ENCODE measurements around the gene CCDC174. TPM values are rescaled to one million over a fixed set of nuclear protein-coding genes. Genes with fewer than 3 reads are reported as not detected.

CCDC174 gene
- total RNA-seq, 2 donors from 2014 or later, result 9.4 to 14.1 TPM

DNA sequence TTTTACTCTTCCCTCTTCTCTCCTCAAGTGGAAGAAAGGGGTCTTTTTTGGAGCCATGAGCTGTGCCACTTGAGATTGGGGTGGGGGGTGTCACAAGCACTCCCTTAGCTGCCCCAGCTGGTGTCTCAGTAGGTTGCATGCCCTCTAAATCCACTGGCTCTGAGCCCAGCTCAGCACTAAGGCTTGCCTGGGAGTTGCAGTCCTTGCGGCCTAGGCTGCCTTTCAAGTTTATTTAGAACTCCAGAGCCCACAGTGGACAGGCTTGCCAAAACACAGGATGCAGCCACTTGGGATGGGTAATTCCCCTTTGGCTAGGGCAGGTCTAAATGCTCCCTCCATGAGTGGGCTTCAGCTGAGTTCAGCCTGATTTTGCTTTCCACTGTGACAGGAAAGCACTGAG, 48.1 kb downstream of the CCDC174 start:
- no peaks in the 10 kb centered on the region for H3K36me3 ChIP-seq
- no peaks in the 10 kb centered on the region for H3K9me3 ChIP-seq
- H3K4me1 ChIP-seq, result no peaks in the 10 kb centered on the region
- TF ChIP-seq CTCF (IDR thresholded peaks at IDR 0.05), result no peak
- H3K4me3 ChIP-seq, result no peak overlapping the region
- H3K27me3 ChIP-seq, result no peaks in the 10 kb centered on the region
- H3K27ac ChIP-seq, result no peak overlapping the region
- no peak for DNase-seq (ENCODE audit: low spot score)

DNA sequence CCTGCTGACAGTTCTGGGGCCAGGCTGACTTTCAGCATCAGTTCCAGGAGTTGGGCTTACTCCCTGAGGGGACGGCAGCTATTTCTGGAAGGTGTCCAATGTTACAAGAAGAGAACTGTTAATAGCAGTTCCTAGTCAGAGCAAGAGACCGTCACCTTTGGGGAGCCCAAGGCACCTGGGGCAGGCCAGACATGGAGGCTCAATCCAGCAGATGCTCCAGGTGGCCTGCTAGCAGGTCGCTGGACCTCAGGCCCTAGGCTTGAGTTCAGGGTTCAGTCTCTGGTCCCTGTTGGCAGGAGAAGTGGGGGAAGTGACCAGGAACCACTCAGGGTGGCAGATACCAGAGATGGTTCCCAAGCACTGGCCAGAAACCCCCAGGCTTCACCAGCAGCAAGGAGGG, 49.3 kb downstream of the CCDC174 start:
- Histone ChIP-seq H3K4me1 (no peaks in the 10 kb centered on the region), H3K9me3 (no peaks in the 10 kb centered on the region), H3K27ac (no peak overlapping the region), H3K36me3 (no peaks in the 10 kb centered on the region), H3K27me3 (no peaks in the 10 kb centered on the region), H3K4me3 (no peak overlapping the region)
- no peak for DNase-seq (ENCODE audit: low spot score)
- no peak for TF ChIP-seq CTCF (IDR thresholded peaks at IDR 0.05)

GRCh38 chr3:14701676-14702075, 50.1 kb downstream of the CCDC174 start:
- H3K4me1 ChIP-seq, result no peaks in the 10 kb centered on the region
- no peaks in the 10 kb centered on the region for H3K27me3 ChIP-seq
- H3K4me3 ChIP-seq, result no peak overlapping the region
- no peak overlapping the region for H3K27ac ChIP-seq
- no peaks in the 10 kb centered on the region for H3K36me3 ChIP-seq
- no peak for DNase-seq (ENCODE audit: low spot score)
- H3K9me3 ChIP-seq, result no peaks in the 10 kb centered on the region
- TF ChIP-seq CTCF (IDR thresholded peaks at IDR 0.05), result no peak

DNA sequence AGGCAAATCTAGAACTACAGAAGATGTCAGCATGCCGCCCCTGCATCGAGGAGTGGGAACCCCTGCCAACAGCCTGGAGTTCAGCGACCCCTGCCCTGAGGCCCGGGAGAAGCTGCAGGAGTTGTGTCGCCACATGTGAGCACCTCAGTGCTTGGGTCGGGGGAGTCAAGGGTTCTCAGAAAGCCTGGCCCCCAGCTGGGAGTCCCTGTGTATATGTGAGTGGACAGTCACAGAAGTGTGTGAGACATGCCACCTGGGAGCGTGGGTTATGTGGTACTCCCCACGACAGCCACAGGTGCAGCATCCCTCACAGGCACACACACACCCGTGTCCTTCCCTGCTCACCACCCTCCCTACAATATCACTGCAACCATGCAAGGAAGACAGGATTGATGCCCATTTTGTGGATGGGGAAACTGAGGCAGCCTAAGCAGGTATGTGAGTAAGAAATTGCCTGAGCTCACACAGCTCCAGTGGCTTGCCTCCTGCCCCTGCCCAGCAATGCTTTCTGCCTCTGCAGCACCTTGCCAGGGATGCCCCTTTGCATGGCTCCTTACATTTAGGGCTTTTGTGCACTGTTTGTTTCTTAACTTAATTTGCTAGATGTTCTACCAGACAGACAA, 51.7 kb downstream of the CCDC174 start:
- no peak overlapping the region for H3K27ac ChIP-seq
- H3K4me1 ChIP-seq, result no peaks in the 10 kb centered on the region
- no peak overlapping the region for H3K4me3 ChIP-seq
- H3K36me3 ChIP-seq, result no peaks in the 10 kb centered on the region
- no peak for TF ChIP-seq CTCF (IDR thresholded peaks at IDR 0.05)
- no peaks in the 10 kb centered on the region for H3K9me3 ChIP-seq
- H3K27me3 ChIP-seq, result no peaks in the 10 kb centered on the region
- DNase-seq (ENCODE audit: low spot score), result no peak

DNA sequence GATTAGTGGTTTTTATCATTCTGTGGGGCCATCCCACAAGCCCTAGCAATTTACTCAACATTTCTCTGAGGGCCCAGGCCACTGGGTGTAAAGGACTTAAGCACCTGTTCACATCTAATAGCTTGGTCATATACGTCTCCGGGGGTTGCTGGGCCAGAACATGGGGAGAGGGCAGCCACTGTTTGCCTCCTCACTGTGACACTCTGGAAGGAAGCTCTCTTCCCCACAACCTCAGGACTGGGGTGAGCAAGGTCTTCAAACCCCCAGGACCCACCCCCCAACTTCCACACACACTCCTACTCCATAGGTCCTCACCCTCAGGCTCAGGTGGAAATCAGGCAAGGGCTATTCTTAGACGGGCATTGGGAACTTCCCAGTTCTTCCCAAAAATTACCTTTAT, 52.2 kb downstream of the CCDC174 start:
- Histone ChIP-seq H3K4me3 (no peak overlapping the region), H3K27ac (no peak overlapping the region), H3K9me3 (no peaks in the 10 kb centered on the region), H3K4me1 (no peaks in the 10 kb centered on the region), H3K27me3 (no peaks in the 10 kb centered on the region), H3K36me3 (no peaks in the 10 kb centered on the region)
- DNase-seq (ENCODE audit: low spot score), result no peak
- no peak for TF ChIP-seq CTCF (IDR thresholded peaks at IDR 0.05)

GRCh38 chr3:14706096-14706495, 54.5 kb downstream of the CCDC174 start:
- no peak overlapping the region for H3K27ac ChIP-seq
- no peaks in the 10 kb centered on the region for H3K27me3 ChIP-seq
- no peaks in the 10 kb centered on the region for H3K9me3 ChIP-seq
- no peaks in the 10 kb centered on the region for H3K4me1 ChIP-seq
- no peak for TF ChIP-seq CTCF (IDR thresholded peaks at IDR 0.05)
- H3K36me3 ChIP-seq, result no peaks in the 10 kb centered on the region
- no peak overlapping the region for H3K4me3 ChIP-seq
- DNase-seq (ENCODE audit: low spot score), result no peak

Data from right atrium auricular region (tissue), 2 donors.